ENCODE results near the gene EVI5L.

Gene EVI5L

GRCh38 chr19:7907122-7907521, 77.1 kb downstream of the EVI5L start:
- H3K4me3 ChIP-seq (ENCODE audit: low read length) = no peak overlapping the region
- no peak for DNase-seq (ENCODE audit: low read depth)
- no peak for TF ChIP-seq CTCF (conservative IDR thresholded peaks at IDR 0.05; ENCODE audit: low read length)

- TF ChIP-seq CTCF (conservative IDR thresholded peaks at IDR 0.05; ENCODE audit: low read length) = no peak
- no peak overlapping the region for H3K4me3 ChIP-seq (ENCODE audit: low read length)
- no peak for DNase-seq (ENCODE audit: low read depth)
These were observed 77.5 kb downstream of the EVI5L start for GRCh38 chr19:7907544-7907943.

GRCh38 chr19:7908078-7908699, 78.2 kb downstream of the EVI5L start:
- DNase-seq (ENCODE audit: low read depth) = no peak
- TF ChIP-seq CTCF (conservative IDR thresholded peaks at IDR 0.05; ENCODE audit: low read length) = no peak
- no peak overlapping the region for H3K4me3 ChIP-seq (ENCODE audit: low read length)

GRCh38 chr19:7908742-7909461, 78.9 kb downstream of the EVI5L start:
- TF ChIP-seq CTCF (conservative IDR thresholded peaks at IDR 0.05; ENCODE audit: low read length) = no peak
- DNase-seq (ENCODE audit: low read depth) = no peak

GRCh38 chr19:7909471-7910067, 79.6 kb downstream of the EVI5L start:
- no peak for TF ChIP-seq CTCF (conservative IDR thresholded peaks at IDR 0.05; ENCODE audit: low read length)
- H3K4me3 ChIP-seq (ENCODE audit: low read length) = no peak overlapping the region
- DNase-seq (ENCODE audit: low read depth) = no peak

More at GRCh38 chr19:7908742-7909461, 78.9 kb downstream of the EVI5L start:
- no peak overlapping the region for H3K4me3 ChIP-seq (ENCODE audit: low read length)

GRCh38 chr19:7910321-7911161, 80.5 kb downstream of the EVI5L start:
- no peak for DNase-seq (ENCODE audit: low read depth)
- no peak for TF ChIP-seq CTCF (conservative IDR thresholded peaks at IDR 0.05; ENCODE audit: low read length)

More at GRCh38 chr19:7910321-7911161, 80.5 kb downstream of the EVI5L start:
- H3K4me3 ChIP-seq (ENCODE audit: low read length) = no peak overlapping the region
